Measurements from ENCODE around the gene MAPK14. TPM values are rescaled to one million over a fixed set of nuclear protein-coding genes. Genes with fewer than 3 reads are reported as not detected.
"Not testable (repeated sequence)": the region's sequence is repeated elsewhere in the genome, so short reads cannot be mapped to it uniquely, and the experiment has no call there.

Gene MAPK14
- 67.6 TPM for total RNA-seq

DNA sequence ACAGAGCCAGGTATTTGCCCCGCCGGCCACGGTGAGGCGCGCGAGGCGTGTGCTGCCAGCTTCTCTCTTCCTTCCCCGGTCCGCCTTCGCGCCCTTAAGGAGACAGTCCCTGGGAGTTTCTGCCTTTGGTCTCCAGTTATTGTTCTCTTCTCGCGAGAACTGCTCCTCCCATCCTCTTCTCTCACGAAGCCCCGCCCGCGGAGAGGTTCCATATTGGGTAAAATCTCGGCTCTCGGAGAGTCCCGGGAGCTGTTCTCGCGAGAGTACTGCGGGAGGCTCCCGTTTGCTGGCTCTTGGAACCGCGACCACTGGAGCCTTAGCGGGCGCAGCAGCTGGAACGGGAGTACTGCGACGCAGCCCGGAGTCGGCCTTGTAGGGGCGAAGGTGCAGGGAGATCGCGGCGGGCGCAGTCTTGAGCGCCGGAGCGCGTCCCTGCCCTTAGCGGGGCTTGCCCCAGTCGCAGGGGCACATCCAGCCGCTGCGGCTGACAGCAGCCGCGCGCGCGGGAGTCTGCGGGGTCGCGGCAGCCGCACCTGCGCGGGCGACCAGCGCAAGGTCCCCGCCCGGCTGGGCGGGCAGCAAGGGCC is at the start of gene MAPK14:
MAPK14 (plus strand) TSS at position 308 of the 587 bp plus-strand sequence. CDS start 350 bp downstream, outside the sequence.
- DNase-seq (ENCODE audit: low spot score) (peak; percentile 100), ATAC-seq (peak; percentile 98)
- intact Hi-C loops (cut with DNase I) = loop anchor here (5.0 to 10.0 kb wide), 2 partner anchors 70 to 657 kb away; no protein-coding TSS in a partner anchor

DNA sequence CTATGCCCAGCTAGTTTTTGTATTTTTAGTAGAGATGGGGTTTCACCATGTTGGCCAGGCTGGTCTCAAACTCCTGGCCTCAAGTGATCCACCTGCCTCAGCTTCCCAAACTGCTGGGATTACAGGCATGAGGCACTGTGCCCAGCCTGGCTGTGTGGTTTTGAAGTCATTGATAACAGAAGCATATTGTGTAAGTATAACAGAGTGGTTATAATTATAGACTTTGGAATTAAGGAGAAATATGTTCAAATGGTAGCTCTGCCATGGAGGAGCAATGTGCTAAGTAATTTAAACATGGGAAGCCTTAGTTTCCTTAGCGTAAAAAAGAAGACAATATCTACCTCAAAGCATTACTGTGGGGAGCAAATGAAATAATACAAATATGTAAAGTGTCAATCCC is 47.5 kb upstream of the MAPK14 start:
- not testable (repeated sequence) for DNase-seq (ENCODE audit: low spot score)

DNA sequence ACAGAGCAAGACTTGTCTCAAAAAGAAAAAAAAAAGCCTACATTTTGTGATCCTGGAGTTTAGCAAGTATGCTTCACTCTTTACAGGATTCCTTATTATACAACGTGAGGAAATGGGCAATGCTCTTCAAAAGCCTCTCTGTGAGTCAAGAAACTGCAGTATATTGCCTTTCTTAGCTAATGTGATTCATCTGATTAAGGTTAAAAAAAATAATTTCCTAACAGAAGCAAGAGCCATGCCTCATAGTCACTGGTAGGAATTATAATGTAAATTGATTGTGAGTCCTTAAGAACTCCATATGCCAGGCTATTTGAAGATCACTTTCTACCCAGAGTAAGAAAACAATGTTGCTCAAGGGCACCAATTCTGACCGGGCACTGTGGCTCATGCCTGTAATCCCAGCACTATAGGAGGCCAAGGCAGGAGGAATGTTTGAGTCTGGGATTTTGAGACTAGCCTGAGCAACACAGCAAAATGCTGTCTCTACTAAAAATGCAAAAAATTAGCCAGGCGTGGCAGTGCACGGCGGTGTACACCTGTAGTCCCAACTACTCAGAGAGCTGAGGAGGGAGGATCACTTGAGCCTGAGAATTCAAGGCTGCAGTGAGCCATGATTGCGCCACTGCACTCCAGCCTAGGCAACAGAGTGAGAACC is 46.5 kb upstream of the MAPK14 start:
- no peak for ATAC-seq
- DNase-seq (ENCODE audit: low spot score) = no peak
- intact Hi-C loops (cut with DNase I) = no loop called here

More for the DNA sequence above, 47.5 kb upstream of the MAPK14 start:
- intact Hi-C loops (cut with DNase I); ATAC-seq: not testable (repeated sequence)

DNA sequence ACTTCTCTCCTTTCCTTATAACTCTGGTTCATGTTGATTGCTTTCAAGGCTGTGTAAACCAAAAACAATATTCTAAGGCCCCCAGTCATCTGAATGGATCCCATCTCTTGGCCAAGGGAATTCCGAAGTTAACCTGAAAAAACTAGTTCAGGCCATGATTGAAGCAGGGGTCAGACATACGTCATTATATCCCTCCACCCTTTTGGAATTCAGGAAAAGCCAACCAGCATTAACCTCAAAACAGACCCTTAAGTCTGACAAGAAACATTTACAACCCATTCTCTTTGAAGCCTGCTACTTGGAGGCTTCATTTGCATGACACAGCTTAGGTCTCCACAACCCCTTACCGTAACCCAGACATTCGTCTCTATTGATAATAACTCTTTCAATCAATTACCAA is 42.9 kb upstream of the MAPK14 start:
- intact Hi-C loops (cut with DNase I) = no loop called here
- no peak for DNase-seq (ENCODE audit: low spot score)
- ATAC-seq = no peak

DNA sequence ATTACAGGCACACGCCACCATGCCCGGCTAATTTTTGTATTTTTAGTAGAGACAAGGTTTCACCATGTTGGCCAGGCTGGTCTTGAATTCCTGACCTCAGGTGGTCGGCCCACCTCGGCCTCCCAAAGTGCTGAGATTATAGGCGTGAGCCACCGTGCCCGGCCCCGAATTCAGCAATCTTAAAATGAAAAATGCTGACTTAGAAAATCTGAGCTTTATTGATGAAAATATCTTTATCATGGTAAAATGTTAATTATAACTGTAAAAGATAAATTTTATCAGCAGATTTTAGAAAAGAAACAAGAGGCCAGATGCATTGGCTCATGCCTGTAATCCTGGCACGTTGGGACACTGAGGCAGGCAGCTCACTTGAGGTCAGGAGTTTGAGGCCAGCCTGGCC is 39.6 kb upstream of the MAPK14 start:
- ATAC-seq; intact Hi-C loops (cut with DNase I); DNase-seq (ENCODE audit: low spot score): not testable (repeated sequence)

DNA sequence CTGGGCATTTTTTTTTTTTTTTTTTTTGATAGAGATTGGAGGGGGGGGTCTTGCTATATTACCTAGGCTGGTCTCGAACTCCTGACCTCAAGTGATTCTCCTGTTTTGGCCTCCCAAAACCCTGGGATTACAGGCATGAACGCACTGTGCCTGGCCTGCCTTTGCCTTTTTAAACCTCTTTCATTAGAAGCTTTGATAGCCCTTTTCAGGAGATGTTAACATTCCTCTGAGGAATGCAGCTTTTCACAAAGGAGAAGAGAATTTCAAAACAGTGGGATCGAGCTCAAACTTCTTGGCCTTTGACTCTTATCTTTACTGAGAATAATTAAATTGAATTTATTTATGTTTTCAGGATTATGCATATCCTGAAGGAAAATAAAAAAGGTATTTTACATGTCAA is 34.5 kb upstream of the MAPK14 start:
- no peak for DNase-seq (ENCODE audit: low spot score)
- ATAC-seq = no peak
- intact Hi-C loops (cut with DNase I) = no loop called here

DNA sequence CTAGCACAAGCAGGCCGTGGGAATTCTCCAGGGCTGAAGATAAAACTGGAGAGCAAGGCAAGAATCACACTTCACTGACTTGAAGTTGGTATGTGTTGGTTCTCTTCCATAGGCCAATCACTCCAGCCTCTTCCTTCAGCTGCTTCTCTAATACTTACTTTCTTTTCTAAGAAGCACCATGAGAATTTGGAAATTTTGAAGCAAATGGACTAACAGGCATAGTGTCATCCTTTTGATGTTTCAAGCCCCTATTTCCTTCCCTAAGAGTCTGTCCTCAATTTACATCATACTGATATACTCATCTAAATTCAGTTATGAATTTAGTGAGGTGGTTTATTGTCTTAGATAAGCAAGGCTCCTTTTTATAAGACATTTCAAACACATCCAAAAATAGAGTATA is 27.2 kb upstream of the MAPK14 start:
- DNase-seq (ENCODE audit: low spot score) (no peak), ATAC-seq (no peak)
- intact Hi-C loops (cut with DNase I) = no loop called here

DNA sequence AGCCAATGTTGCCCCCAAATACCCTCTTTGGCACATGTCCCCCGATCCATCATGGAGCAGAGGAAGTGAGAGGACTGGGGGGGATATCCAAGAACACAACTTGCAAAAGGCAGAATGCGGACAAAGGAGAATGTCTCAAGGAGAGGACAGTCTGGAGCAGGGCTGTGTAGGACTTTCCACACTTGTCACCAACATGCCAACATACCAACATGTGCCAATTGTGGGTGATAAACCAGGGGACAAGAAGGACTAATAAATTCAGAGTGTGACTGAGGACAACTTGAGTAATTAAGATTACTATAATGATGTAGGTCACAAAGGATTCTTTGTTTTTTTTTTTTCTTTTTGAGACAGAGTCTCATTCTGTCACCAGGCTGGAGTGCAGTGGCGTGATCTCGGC is 11.9 kb upstream of the MAPK14 start:
- no peak for ATAC-seq
- intact Hi-C loops (cut with DNase I) = no loop called here
- no peak for DNase-seq (ENCODE audit: low spot score)

DNA sequence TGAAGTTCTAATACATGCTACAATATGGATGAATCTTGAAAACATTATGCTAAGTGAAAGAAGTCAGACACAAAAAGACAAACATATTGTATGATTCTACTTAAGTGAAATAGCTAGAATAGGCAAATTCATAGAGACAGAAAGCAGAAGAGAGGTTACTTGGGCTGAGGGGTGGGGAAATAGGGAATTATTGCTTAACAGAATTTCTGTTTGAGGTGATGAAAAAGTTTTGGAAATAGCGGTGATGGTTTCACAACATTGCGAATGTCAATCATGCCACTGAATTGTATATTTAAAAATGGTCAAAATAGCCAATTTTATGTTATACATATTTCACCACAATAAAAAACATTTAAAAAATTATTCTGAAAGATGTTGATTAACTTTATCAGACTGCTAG is 9.3 kb upstream of the MAPK14 start:
- ATAC-seq = no peak
- intact Hi-C loops (cut with DNase I) = no loop called here
- no peak for DNase-seq (ENCODE audit: low spot score)

DNA sequence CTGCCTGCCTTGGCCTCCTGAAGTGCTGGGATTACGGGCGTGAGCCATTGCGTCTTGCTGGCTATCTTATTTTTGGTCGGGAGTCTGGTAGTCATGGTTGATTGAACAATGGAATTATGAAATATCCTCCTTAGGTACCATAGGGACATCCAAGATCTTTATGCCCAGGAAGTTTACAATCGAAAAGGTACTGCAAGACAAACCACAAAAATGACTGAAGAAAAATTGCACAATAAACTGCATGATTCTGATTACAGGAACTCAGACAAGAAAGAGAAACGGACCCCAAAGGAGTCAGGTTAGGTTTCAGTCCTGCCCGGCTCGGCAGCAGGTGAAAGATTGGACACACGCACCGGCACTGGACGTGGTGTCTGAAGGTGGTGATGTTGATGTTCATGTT is 8.4 kb upstream of the MAPK14 start:
- intact Hi-C loops (cut with DNase I) = no loop called here
- no peak for DNase-seq (ENCODE audit: low spot score)
- no peak for ATAC-seq

DNA sequence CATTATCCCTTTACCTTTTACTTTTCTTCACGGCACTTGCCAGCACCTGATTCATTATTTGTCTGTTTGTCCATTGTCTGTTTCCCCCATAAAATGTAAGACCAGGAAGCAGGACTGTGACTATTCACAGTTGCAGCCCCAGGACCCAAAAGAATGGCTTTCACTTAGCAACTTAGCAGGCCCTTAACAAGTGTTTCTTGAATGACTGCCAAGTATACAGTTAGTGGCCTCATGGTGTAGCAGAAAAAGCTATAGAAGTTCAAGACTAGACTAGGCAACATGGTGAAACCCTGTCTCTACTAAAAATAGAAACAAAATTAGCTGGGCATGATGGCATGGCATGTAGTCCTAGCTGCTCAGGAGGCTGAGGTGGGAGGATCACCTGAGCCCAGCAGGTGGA is 7.5 kb upstream of the MAPK14 start:
- intact Hi-C loops (cut with DNase I) = loop anchor here (10.0 kb wide), 1 partner anchor 665 kb away; no protein-coding TSS in a partner anchor
- ATAC-seq (no peak), DNase-seq (ENCODE audit: low spot score) (no peak)

DNA sequence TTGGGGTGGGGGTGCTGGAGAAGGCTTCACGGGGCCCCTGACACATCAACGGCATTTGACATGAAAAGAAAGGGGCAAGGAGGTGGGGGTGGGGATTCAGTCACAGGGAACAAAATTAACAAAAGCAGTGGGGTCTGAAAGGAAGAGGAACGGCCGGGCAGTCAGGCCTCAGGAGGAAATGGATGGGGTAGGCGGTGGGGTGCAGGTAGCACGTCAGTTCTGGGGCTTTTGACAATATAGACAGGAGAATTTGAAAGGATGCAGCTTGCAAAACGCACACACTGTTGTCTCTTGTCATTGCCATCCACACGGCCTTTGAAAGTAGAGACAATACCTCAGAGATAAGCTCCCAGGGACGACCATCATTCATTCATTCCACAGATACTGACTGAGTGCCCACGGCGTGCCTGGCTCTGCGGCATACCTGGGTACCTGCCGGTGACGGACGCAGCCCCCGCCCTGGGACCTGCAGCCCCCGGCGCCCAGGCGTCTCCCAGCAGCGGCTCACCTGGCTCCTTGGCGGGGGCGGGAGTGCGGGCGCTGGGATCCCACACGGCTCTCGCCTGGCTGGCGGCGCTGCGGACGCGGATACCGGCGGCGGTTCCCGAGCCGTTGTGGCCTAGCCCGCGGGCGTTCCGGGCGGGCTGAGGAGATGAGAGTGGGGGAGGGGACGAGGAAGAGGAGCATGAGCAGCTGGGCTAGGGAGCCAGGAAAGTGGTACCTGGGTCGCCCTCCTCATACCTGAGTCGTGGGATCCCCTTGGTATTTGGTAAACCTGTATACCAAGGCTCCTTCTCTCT is 3.4 kb upstream of the MAPK14 start, which contains the start of gene SLC26A8:
SLC26A8 (minus strand) TSS at position 646 of the 800 bp plus-strand sequence. CDS start 4,934 bp downstream, outside the sequence.
- ATAC-seq = no peak
- DNase-seq (ENCODE audit: low spot score) = no peak
- intact Hi-C loops (cut with DNase I) = loop anchor here (10.0 kb wide), 1 partner anchor 661 kb away; no protein-coding TSS in a partner anchor

DNA sequence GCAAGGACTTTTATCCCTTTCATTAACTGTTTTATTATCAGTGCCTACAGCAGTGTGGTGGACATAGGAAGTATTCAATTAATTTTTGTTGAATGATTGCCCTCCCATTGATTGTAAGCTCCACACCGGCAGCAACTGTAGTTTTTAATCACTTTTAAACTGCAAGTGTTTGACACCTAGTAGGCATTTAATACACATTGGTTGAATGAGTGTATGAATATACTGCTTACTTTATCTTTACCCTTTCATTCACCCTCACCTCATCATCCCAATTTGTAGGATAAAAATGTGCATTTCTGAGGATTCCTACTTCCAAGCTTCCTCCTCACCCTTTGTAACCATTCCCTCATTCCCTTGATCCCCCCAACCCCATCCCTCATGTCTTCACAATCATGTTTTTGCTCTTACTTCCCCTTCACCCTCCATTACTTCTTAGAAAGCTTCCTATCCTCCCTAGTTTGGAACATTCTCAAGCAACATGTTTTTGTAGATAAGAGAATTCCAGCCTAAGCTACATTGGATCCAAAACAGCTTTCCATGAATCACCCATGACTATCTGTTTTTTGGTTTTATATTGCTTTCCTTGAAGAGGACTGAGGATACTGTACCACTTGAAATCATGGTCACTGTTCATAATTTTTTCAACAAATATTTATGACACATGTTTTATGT is 2.2 kb upstream of the MAPK14 start:
- intact Hi-C loops (cut with DNase I) = loop anchor here (5.0 to 10.0 kb wide), 2 partner anchors 72 to 659 kb away; no protein-coding TSS in a partner anchor
- DNase-seq (ENCODE audit: low spot score) (no peak), ATAC-seq (no peak)

DNA sequence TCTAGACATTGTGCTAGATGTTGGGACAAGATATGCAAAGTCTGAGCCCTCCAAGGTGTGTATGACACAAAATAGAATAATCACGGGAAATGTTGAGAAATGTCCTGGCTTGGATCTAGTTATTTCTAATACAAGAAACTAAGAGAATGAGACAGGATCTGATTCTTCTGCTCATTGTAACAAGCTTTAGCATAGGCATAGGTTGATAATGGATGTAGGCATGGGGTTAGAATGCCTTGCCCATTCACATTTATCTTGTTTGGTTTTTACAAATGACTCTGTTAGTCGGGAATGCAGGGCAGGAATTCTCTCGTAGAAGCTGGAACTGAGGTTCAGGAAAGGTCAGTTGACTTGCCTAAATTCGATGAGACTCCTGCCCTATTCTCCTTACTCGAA is 1.7 kb upstream of the MAPK14 start:
- ATAC-seq (no peak), DNase-seq (ENCODE audit: low spot score) (no peak)
- intact Hi-C loops (cut with DNase I) = loop anchor here (5.0 to 10.0 kb wide), 2 partner anchors 71 to 659 kb away; no protein-coding TSS in a partner anchor

DNA sequence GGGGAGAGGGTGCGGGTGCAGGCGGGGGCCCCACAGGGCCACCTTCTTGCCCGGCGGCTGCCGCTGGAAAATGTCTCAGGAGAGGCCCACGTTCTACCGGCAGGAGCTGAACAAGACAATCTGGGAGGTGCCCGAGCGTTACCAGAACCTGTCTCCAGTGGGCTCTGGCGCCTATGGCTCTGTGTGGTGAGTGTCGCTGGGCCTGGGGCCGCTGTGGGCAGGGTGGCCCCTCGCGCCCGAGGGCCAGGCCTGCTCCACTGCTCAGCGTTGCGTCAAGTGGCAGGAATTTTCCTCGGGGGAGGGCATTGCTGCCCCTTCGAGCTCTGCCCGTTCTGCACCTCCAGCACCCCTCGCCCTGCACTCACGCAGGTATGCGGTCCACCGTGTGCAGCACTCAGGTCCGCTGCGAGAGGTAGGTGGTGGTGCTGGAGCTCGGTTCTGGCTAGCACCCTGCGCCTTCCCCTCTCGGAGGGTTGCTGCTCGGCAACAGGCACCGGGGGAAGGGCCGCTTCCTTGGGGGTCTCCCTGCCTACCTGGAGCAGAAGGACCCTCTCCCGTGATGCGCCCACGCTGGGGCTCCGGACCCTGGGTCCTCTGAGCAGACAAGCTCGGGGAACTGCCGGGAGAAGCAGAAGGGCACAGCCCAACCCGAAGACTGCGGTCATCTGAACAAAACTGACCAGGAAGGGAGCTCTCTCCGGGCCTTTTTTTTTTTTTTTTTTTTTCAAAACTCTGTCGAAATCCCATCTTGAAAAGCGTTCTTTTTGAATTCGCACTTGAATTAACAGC is 674 bp downstream of the MAPK14 start:
- no peak for DNase-seq (ENCODE audit: low spot score)
- ATAC-seq = peak; percentile 31
- intact Hi-C loops (cut with DNase I) = loop anchor here (5.0 to 10.0 kb wide), 2 partner anchors 69 to 657 kb away; no protein-coding TSS in a partner anchor

DNA sequence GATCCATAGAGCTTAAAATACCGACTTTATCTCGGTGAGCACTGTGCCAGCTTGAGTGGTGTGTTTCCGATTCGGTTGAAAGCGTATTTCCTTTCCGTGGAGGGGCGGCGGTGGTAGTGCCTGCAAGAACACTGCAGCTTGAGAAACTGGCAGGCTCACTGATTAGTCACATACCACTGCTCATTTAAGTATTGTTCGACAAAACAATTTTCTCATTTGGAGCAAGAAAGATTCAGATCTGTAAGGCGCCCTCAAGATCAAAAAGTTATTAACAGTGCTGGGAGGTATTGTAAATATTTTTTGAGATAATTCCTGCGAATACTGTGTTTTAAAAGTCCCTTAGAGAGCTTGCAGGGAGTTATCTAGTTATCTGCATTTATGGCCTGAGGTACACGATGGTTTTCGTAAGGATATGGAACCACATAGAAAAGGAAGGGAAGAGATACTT is 1.3 kb downstream of the MAPK14 start:
- ATAC-seq (peak; percentile 53), DNase-seq (ENCODE audit: low spot score) (no peak)
- intact Hi-C loops (cut with DNase I) = loop anchor here (5.0 to 10.0 kb wide), 2 partner anchors 68 to 656 kb away; no protein-coding TSS in a partner anchor

DNA sequence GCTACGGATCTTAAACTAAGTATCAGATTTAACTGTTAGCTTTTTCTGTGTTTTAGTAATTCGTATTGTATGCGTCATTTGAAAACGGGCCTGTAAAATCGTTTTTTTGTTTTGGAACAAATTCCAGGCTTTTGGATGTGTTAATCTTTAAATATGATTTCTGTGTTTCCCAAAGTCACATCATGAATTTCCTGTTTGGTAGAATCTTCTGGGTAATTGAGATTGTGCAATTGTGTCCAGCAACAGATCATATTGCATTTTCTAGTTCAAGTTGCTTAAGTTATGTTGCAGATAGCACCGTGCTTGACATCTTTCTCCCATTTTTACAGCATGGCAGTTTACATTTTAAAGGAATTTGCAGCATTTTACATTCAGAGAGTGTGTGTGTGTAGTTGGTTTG is 1.9 kb downstream of the MAPK14 start:
- peak; percentile 28 for ATAC-seq
- DNase-seq (ENCODE audit: low spot score) = no peak
- intact Hi-C loops (cut with DNase I) = loop anchor here (5.0 to 10.0 kb wide), 2 partner anchors 68 to 655 kb away; no protein-coding TSS in a partner anchor

DNA sequence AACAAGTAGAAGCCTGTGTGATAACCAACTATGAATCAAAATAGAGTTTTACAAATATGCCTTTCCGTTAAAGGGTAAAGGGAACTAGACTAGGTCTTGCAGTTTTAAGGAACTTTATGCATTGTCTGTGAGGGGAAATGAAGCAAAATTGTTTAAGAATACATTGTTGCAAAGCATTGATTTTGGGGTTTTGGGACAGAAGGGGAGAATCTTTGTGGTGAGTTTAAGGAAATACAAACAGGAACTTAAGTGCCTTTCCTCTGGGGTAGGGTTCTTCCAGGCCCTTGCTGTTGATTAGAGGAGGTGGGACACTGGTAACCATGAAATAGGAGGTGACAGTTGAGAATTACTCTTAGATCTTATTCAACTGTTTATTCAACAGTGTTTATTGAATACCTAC is 4.7 kb downstream of the MAPK14 start:
- intact Hi-C loops (cut with DNase I) = no loop called here
- DNase-seq (ENCODE audit: low spot score) (no peak), ATAC-seq (no peak)

All from sciatic nerve (tissue), 2 donors.